ENCODE measurements around the gene RPL22L1.
"Not testable (repeated sequence)": the region's sequence is repeated elsewhere in the genome, so short reads cannot be mapped to it uniquely, and the experiment has no call there.

Gene RPL22L1

GRCh38 chr3:170877311-170877710, 7.3 kb upstream of the RPL22L1 start:
- not testable (repeated sequence) for DNase-seq

- DNase-seq, result no peak
Observed at GRCh38 chr3:170876537-170876936, 6.5 kb upstream of the RPL22L1 start.

DNA sequence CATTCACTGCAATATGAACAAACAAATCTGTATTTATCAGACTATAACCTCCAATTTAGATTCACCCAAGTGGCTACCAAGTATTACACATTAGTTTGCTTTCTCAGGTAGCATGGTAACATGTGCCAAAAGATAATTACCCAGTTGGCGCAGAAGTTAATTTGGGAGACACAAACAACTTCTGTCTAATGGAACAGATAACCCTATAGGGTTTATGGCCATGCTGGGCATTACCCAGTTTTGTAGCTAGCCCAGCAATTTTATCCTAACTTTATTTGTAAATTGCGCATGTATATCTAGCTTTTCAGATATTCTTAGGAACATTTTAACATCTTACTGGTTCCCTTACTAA, 780 bp downstream of the RPL22L1 start:
- DNase-seq, result no peak

GRCh38 chr3:170868577-170869238, 1.3 kb downstream of the RPL22L1 start:
- DNase-seq, result no peak

DNA sequence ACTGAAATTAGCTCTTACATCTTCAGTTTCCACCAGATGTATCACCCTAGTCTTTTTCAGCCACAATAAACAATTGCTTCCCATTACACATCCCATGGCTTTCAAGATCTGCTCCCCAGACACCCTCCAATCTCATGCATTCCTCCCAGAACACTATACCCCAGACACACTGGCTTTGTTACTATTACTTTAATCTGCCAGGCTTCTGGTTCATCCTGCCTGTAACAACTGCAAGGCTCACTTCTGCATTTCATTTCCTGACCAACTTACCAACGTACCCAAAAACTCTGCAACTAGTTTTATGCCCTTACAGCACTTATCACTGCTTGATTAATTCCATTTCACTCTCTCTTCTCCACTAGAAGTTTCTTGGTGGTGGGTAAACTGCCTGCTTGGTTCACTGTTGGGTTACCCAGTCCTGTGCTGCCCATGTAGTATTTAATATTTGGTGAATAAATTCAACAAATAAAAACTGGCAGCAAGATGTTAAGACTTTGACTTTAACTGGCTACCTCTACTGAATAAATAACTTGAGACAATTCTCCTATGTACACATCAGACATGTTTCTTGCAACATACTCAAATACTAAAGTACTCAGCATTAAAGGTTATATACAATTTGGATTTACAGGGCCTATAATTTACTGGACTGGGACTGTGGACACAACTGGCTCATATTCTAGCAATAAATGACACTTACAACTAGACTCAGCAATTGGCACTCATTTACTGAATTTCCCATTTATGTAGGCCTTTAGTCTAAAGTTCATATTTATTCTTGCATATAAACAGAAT, 2.7 kb downstream of the RPL22L1 start:
- no peak for DNase-seq

GRCh38 chr3:170866499-170866898, 3.5 kb downstream of the RPL22L1 start:
- no peak for DNase-seq

- DNase-seq, result no peak
Observed at GRCh38 chr3:170865209-170866094, 4.5 kb downstream of the RPL22L1 start.

GRCh38 chr3:170864525-170865208, 5.3 kb downstream of the RPL22L1 start:
- no peak for DNase-seq

DNA sequence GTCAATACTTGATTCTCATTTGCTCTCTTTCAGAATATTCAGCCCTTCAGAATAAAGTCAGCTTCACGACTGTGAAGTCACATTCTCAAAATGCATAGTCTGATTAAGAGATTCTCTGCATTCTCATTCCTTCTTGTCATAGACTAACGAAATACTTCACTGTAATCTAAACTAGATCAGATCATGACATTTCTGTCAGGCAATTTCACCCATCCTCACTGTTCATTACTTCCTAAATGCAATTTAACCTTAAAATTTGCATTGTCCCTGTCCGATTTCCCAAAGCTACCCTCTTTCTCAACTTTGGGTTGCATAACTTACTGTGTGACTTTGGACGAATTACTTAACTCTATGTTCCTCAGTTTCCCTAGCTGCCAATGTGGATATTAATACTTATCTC, 6.2 kb downstream of the RPL22L1 start:
- DNase-seq, result no peak

DNA sequence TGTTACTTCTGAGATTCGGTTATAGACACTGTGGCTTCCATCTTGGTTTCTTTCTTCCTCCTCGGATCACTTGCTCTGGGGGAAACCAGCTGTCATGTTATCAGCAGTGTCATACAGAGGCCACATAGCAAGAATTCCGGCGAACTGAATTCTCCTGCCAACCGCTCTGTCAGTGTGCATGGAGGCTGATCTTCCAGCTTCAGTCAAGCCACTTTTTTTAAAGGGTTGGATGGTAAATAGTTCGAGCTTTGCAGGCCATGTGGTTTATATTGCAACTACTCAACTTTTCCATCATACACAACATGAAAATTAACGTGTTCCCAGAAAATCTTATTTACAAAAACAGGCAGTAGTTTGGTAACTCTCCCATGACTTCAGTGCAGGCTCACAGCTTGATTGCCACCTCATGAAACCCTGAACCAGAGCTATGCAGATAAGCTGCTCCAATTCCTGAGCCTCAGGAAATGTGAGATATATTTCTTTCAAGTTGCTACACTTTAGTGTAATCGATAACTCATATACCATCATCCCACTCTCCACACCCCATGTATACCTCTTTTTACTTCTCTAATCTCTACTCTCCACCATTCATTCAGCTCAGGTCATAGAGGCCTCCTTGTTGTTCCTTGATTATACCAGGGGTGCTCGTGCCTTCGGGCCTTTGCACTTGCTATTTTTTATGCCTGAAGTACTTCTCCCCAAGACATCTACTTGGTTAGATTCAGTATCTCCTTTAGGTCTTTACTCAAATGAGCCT, 7.2 kb downstream of the RPL22L1 start:
- DNase-seq, result no peak

DNA sequence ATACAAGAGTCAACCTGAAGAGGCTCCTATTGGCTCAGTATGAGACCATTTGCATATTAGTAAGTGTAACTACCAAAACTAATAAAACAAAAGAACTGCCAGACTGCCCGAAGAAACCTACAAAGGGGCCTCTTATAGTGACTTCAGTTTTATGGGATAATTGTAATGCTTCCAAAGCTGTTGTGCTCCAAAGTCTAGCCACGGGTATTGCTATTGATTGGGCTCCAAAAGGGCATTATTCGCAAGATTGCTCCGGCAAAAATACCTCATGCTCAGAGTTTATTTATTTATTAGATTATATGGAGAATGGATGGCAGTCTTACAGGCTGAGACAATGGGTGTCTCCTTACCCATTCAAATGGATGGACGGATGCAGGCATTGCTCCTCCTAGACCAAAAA, 11.4 kb downstream of the RPL22L1 start:
- DNase-seq, result no peak

GRCh38 chr3:170852324-170852723, 17.7 kb downstream of the RPL22L1 start:
- no peak for DNase-seq

DNA sequence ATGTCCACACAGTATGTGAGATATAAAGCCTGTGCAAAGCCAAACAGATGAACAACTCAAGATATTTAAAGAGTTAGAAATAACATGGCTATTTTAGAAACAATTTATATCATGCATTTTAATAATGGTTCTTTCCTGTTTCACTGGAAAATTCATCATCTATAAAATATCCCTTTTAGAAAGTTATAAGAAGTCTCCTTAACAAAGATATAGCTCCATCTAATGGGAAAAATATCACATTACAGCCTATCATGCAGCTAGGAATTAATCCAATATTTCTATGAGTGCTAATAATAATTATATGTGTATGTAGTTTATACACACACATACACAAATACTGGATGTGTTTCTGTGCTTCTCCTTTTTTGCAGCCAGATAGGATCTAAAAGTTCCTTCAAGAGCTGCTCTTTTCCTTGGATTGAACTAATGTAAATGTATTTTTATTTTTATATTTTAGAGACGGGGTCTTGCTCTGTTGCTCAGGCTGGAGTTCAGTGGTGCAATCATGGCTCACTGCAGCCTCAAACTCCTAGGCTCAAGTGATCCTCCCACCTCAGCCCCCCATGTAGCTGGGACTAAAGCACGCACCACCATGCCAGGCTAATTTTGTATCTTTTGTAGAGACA, 21.6 kb downstream of the RPL22L1 start:
- DNase-seq, result no peak

- no peak for DNase-seq
Observed at GRCh38 chr3:170844377-170844776, 25.6 kb downstream of the RPL22L1 start.

DNA sequence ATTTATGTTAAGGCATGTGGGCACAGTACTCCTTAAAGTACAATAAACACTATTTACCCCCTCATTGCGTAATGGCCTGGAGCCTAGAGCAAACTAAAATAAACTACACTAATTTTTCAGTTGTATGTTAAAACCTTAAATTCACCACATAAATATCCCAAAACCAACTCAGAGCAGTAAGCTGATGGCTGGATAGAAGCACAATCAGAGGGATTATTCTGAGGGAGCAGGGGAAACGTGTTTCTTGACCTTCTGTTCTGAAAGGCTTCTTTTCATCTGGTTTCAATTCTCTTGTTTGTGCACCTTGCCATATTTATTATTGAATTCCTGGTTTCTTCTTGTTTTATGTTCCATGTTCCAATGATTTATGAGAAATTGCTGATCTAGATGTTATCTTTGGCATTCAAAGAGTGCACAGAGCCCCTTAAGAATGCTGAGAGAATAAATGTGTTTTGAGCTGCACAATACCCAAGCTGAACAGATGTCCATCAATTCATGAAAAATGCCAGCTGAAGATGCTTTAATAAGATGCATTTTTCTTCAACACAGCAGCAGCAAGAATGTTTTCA, 29.6 kb downstream of the RPL22L1 start:
- no peak for DNase-seq

GRCh38 chr3:170839518-170840100, 30.4 kb downstream of the RPL22L1 start:
- no peak for DNase-seq

GRCh38 chr3:170836491-170836890, 33.5 kb downstream of the RPL22L1 start:
- DNase-seq, result no peak

DNA sequence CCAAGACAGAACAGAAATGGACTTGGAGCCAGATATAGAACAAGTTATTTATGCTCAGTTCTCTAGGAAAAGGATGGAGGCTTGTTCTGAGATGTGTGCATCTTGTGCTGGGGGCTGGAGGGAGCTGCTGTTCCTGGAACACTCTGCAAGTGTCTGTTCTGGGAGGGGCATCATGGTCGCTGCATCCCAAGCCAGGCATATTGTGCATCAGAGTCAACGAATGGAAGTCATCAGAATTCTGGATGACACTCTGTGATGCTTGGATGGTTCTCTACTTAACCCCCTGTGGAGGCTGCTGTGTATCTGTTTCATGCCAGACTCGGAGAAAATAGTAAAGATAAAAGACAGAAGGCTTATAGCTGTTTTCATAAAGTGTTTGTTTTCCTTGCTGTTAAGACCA, 34.7 kb downstream of the RPL22L1 start:
- DNase-seq, result peak; percentile 74 to 88

DNA sequence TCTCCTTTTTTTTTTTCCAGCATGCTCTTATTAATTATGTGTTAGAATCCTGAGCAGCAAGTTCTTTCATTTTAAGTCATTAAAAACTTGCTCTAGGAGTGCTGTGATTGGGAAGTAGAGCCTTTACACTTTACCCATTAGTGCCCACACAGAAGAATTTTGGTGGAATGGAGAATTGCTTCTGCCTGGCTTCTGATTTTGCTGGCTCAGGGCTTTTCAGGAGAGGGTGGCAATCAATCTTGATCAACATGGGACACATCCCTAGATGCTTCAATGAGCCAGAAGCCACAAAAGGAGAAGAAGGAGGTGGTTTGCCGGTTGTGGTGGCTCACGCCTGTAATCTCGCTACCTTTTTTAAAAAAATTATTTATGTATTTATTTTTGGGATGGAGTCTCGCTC, 39.4 kb downstream of the RPL22L1 start:
- DNase-seq, result no peak

DNA sequence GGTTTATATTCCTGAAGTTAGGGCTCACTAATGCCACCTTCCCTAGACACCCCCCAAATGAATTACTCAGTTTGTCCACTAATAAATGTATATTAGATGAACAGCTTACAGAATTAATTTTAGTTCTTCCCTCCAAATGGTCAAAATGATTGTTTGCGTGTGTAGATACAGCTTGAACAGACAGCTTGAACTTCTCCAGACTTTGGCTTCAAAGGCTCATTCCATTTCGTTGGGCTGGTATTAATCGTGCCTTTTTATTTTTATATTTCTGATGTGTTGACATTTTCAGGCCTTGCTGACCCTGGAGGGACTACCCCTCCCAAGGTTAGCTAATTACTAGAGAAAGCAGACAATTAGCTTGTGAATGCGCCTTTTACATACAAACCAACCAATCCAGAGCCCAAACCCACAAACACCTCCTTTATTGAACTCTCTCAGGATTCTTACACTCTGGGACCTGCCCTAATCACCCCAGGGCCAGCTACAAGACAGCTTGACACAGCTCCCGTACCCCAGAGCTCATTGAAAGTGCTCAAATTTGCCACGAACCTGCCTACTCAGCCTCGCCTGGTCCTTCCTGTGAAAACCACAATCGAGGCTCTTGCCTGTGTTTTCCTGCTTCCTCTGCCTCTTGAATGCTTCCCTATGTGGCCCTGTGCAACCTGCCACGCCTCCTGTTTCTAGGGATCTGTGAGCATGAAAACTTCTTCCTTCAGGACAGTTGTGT, 40.3 kb downstream of the RPL22L1 start:
- no peak for DNase-seq

Data from NCI-H187 (cell line).